HG03571 (cell line): Measurements from ENCODE around the gene OSBPL6.
"Not testable (repeated sequence)": the region's sequence is repeated elsewhere in the genome, so short reads cannot be mapped to it uniquely, and the experiment has no call there.

ENCODE experiments used
- ATAC-seq: cut with Tn5 transposase; IDR thresholded peaks from one replicate; pipeline ENCODE4 v1.9.1; 2021; ENCODE audit not compliant: unreplicated experiment

Gene OSBPL6

DNA sequence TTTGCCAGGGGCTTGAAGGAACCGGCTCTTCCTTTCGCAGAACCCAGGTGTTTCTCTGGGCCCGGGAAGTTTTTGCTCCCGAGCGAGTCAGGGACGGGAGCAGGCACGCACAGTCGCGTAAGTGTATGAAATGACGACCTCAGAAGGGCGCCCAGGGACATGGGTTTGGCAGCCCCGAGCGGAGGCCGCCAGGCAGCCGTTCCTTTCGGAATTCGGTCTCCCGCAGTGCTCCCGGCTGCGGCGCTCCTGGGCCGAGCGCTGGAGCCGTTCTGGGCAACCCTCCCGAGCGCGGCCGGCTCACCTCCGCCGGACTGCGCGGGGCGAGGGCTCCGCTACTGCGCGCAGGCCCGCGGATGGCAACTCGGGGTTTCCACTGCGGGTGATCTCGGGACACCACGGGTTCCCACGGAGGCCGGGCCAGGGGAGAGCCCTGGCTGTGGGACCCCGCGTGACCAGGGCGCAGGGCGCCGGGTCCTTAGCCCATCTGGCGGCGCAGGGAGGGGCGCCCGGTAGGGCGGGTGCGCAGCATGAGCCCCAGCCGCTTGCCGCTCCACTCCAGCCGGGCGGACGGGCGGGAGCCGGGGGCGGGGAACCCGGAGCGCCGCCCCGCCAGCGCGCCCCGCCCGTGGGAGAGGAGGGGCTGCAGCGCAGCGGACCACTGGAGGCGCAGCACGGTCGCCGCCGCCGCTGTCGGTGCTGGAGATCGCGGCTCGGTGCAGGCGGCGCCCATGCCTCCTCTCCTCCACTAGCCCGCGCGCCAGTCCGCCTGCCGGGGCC, at the start of gene OSBPL6:
Gene OSBPL6, plus strand, starts transcription at position 690 of the 777 bp plus-strand sequence. CDS start 111,673 bp downstream, outside the sequence.
- ATAC-seq, result peak; percentile 92

DNA sequence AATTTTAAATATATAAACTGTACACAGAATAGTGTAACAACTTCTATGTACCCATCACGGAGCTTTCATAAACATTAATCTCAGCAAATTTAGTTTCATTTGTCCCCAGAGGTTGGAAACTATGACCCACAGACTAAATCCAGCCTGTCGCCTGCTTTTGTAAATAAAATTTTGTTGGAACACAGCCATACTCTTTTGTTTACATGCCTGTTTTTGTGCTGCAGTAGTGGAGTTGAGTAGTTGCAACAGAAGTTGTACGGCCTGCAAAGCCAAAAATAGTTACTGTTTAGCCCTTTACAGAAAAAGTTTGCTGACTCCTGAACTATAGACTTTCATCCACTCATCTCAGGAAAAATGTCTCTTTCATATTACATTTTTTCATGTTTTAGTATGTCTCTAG, 42.3 kb upstream of the OSBPL6 start:
- no peak for ATAC-seq

DNA sequence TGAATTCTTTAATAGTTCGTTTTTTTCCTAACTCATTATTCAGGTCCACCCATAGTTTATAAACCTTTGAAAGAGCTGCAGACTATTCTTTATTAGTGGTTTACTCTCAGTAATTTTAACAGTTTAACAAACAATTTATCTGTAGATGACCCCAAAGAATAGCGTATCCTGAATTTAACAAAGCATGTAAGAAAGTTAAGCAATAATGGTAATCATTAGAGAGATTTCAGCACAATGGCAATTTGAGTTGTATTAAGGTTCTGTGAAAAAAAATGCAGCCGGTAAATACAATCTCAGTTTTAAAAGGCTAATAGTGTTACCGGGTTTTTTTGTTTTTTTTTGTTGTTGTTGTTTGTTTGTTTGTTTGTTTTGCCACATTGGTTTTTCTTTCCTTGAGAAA, 41.8 kb upstream of the OSBPL6 start:
- no peak for ATAC-seq

DNA sequence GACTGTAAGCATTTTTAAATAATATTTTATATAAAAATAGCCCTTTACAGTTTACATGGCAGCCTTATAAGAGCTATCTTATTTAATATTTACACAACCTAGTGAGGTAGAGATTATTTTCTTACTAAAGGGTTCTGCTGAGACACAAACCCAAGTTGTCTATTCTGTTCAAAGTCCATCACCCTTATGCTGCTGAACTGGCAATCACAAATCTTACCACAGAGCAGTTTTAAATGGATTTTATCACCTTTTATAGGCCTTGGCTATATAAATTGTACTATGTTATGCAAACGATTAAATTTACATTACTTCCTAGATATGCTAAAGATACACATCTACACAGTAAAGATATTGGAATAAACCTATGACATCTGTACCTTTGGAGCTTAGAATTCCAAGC, 41.3 kb upstream of the OSBPL6 start:
- no peak for ATAC-seq

DNA sequence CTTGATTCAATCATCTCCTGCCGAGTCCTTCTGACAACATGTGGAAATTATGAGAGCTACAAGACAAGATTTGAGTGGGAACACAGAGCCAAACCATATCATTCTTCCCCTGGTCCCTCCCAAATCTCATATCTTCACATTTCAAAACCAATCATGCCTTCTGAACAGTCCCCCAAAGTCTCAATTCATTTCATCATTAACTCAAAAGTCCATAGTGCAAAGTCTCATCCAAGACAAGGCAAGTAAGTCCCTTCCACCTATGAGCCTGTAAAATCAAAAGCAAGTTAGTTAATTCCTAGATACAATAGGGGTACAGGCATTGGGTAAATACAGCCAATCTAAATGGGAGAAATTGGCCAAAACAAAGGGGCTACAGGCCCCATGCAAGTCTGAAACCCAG, 40.4 kb upstream of the OSBPL6 start:
- not testable (repeated sequence) for ATAC-seq

DNA sequence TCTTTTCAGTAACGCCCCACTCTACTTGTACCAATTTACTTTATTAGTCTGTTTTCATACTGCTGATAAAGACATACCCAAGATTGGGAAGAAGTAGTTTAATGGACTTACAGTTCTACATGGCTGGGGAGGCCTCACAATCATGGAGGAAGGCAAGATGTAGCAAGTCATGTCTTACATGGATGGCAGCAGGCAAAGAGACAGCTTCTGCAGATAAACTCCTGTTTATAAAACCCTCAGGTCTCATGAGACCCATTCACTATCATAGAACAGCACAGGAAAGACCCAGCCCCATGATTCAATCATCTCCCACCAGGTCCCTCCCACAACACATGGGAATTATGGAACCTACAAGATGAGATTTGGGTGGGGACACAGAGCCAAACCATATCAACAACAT, 38.8 kb upstream of the OSBPL6 start:
- ATAC-seq, result no peak

DNA sequence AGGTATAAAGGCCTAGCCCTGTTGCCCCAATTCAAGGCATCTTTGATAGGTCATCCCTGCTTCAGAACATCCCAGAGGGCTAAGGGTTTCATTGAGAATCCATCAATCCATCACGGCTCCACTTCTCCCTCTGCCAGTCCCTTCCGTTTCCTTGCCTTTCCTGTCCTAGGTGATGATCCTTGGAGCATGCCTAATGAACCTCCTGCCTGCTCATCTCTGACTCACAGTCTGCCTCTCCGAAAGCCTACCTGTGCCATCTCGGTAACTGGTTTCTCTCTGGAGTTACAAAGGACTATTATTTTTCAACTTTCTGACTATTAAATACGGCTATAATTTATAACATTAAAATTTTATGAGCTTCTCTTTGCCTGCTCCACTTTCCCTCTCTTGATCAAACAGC, 36.7 kb upstream of the OSBPL6 start:
- no peak for ATAC-seq

DNA sequence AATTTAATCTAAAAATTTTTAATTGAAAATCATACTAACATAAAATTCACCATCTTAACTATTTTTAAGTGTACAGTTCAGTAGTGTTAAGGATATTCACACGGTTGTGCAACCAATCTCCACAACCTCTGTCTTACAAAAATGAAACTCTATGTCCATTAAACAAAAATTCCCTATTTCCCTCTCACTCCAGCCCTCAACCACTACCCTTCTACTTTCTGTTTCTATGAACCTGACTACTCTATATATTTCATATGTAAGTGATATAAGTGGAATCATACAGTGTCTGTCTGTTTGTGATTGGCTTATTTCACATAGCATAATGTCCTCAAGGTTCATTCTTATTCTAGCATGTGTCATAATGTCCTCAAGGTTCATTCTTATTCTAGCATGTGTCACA, 34.3 kb upstream of the OSBPL6 start:
- ATAC-seq, result no peak

DNA sequence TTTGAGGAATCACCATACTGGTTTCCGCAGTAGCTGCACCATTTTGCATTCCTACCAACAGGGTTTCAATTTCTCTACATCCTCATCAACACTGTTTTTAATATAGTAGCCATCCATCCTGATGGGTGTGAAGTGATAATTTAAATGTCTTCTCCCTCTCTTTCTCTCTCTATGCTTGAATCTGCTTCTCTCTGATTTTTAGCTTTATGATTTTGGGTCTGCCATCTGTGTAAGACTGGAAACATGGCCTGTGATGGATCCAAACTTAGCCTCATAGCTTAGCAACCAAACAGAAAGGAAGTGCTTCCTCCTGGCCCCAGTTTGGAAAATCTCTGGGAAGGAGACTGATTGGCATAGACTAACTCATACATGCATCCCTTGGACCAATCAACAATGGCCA, 33.7 kb upstream of the OSBPL6 start:
- ATAC-seq, result no peak

DNA sequence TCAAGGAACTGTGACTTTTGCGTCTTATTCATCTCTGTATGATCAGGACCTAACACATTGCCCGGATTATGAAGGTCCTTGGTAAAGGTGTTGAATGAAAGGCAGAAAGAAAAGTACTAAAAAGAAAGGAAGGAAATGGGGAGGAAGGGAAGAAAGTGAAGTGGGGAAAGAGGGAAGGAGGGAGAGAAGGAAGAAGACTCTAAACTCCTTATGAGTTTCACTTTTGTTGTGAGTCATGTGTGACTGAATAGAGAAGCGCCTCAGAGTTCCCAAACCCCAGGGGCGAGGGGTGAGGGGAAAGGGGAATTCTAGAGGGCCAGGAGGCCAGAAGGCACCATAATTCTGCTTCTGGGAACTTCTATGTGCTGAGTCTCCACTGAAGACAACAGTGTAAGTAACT, 30.9 kb upstream of the OSBPL6 start:
- no peak for ATAC-seq

DNA sequence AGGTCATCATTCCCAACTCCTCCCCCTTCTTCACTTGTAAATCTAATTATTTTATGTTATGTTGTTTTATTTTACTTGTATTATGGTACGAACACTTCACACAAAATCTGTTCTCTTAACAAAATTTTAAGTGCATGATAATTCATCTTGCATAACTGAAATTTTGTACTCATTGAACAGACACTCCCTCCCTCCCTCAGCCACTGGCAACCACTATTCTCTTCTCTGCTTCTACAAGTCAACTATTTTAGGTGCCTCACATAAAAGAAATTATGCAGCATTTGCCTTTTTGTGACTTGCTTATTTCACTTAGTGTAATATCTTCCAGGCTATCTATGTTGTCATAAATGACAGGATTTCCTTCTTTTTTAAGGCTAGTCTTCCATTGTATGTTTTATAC, 30.4 kb upstream of the OSBPL6 start:
- ATAC-seq, result no peak

DNA sequence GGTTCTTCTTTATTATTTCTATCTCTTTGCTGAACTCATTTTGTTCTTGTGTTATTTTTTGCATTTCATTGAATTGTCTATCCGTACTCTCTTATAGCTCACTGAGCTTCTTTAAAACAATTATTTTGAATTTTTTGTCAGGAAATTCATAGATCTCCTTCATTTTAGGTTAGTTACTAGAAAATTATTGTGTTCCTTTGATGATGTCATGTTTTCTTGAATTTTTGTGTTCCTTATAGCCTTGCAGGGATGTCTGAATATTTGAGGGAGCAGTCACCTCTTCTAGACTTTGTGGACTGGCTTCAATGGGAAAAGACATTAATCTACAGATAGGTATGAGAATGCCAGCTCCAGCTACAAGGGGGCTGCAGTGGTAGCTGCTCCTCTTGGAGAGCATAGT, 20.7 kb upstream of the OSBPL6 start:
- no peak for ATAC-seq

DNA sequence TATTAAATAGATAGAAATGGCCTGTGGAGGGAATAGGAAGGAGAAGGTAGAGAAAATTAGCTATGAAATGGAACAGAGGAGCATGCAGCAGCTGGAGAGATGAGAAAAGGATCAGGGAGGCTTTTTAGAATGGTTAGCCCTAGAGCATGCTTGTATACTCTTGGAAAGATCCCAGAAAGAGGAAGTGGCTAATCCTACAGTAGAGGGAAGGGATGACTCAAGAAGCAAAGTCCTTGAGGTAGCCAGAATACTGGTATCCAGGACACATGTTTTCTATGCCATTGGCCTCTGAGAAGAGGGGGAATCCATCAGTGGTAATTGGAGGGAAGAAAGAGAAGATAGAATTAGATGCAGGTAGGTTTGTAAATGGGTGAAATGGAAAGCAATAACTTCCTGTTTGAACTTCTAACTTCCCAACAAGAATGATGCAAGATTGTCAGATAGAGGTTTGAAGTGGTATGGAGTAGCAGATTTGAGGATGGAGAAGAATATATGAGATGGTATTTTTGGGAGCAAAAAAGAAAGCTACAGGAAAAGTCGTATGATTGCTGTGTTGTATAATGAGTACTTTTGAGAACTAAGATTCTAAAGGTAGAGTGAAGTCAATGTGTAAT, 17.1 kb upstream of the OSBPL6 start:
- no peak for ATAC-seq

DNA sequence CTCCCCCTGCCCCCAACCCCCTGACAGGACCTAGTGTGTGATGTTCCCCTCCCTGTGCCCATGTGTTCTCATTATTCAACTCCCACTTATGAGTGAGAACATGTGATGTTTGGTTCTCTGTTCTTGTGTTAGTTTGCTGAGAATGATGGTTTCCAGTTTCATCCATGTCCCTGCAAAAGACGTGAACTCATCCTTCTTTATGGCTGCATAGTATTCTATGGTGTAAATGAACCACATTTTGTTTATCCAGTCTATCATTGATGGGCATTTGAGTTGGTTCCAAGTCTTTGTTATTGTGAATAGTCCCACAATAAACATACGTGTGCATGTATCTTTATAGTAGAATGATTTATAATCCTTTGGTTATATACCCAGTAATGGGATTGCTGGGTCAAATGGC, 13.7 kb upstream of the OSBPL6 start:
- not testable (repeated sequence) for ATAC-seq

DNA sequence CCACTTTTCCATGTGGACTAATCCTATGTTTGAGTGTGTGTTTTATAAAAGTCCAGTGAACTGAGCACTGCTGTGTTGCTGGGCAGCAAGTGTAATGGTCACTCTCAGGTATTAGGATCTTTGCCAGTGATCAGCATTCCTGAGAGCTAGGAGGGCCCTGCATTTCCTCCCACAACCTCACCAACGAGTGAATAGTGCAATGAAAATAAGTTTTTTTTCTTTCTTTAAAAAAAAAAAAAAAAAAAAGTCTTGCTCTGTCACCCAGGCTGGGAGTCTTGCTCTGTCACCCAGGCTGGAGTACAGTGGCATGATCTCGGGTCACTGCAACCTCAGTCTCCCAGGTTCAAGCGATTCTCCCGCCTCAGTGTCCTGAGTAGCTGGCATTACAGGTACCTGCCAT, 6.5 kb upstream of the OSBPL6 start:
- ATAC-seq, result no peak

DNA sequence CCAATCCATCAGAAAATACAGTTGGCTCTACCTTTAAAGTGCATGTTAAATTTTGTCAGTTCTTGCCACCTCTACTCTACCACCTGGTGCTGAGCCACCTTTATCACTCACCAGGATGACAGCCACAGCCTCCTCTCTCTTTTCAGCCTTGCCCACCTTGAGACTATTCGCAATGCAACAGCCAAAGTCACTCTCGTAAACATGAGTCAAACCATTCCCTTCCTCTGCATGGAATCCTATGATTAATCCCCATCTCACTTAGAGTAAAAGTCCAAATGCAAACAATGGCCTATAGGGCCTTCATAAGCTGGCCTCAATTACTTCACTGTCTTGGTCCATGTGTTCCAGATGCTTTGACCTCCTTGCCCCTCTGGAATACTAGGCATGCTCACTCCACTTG, 5.8 kb upstream of the OSBPL6 start:
- no peak for ATAC-seq

DNA sequence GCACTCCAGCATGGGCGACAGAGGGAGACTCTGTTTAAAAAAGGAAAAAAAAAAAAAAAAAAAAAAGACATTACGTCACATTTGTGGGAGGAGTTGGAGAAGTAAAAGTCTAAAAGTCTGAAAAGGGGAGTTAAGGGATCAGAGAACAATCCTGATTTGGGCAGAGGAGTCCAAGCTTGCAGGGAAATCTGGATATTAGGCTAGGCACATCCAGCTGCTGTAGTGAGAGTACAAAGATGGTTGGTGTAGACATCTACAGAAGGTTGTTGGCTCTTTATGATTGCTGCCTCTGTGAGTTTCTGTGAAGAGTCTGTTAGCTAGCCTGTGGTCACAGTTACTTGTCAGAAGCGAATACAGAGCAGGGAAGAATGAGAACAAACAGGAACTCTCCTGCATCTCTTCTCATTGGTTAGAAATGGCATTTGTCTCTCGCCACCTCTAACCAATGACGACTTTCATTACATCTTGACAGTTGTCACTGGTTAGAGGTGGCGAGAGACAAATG, 3.3 kb upstream of the OSBPL6 start:
- ATAC-seq, result no peak

DNA sequence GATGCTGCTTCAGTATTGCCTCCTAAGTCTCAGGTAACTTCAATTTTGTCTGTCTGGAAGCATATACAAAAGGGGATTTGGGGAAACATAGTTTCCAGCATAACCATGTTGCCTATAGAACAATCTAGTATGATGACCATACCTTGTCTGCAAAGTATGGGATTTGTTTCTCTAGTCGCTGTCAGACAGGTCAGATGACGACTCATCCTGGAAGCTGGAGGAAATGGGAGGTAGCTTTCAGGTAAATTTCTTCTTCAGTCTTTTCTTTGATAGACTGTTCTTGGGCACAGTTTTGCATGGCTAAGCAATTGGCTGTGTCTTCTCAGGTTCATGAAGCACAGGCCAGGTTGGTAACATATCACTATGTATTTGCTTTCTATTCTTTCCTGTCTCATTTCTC, 2.8 kb upstream of the OSBPL6 start:
- ATAC-seq, result no peak

DNA sequence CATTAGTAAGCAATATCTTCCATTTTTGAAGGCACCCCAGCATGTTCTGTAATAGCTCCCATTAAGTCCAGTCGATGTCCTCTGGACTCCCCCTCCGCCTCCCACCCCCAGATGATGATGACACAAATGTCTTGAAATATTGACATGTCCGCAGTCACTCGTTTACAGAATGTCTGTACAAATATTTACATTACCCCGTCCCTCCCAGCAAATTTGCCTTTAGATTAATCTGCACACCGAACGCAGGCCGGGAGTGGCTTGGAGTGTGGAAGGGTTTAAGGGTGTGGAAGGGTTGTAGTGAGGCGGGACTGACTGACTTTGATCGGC, 853 bp upstream of the OSBPL6 start:
- ATAC-seq, result no peak

DNA sequence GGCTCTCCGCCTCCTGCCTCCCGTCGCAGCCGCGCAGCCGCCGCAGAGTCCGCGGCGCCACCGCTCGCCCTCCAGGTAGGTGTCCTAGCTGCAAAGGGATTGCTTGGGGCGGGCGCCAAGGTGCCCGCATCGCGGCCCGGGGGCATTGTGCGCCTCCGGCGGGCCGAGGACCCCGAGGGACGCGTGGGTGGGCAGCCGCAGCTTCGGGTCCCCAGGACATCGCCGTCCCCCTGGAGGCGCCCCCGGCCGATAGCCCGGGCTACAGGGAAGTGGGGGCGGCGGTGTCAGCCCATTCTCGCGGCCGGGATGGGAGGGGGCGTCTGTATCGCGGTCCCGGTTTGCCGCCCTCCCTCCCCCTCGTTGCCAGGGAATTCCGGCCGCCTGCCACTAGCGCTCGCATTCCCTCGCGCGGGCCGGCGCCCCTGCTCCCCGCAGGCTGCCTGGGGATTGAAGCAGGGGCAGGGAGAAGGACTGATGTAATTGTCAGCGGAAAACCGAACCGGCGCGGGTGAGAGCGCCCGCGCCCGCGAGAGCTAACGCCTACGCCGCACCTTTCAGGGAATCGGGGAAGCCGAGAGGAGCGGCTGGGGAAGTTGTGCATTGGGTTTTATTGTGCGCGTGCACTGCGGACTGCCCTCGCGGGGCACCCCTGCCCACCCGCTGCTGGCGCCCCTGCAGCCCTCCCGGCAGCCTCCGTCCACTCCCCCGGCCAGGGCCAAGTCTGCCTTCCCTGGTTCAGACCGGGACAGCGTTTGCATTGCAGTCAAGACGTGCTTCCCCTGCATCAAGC, 483 bp downstream of the OSBPL6 start:
- ATAC-seq, result peak; percentile 7

DNA sequence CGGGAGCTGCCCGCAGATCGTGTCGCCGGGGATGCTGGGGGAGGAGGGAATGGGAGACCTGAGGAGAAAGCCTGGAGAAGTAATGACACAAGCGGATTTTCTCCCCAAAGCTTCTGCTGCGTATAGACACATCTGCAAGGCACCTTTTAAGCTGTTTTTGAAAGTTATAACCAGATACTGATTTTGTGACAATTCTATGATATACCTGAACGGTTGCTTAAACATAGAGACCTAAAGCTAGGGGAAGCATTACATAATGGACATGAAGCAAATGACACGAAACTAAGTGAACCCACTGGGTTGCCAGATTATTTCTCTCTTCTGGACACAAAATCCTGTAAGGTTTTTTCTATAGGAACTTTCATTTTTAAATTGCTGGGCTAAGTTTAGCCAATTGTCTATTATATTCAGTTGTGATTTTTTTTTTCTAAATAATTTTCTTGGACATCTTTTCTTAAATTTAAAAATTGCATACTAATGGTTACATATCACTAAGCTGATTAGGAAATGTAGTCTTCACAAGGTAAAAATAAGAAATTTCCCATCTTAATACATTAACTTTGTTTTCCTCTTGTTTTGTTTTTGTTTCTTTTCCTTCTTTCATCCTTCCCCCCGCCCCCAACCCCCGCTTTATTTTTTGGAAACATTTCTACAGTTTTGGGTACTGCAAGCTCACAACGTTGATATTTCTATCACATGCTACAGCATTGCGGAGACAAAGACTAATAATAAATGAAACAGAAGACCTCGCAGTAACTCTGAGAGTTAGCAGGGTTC, 1.3 kb downstream of the OSBPL6 start:
- ATAC-seq, result no peak
